K562 (cell line): ENCODE measurements around the gene UTP25.

Source experiments
- BRD4 ChIP-seq: fragments of 200-600 bp; sonication (generic); IDR thresholded peaks from 2 replicates; pipeline ENCODE4 v1.6.1; 2017; ENCODE audit warnings: inconsistent platforms
- CBX5 ChIP-seq: IDR thresholded peaks from 2 replicates; pipeline ENCODE4 v1.6.1; 2014; ENCODE audit warnings: low read depth, borderline replicate concordance
- COPS2 ChIP-seq: fragments of 450-650 bp; conservative IDR thresholded peaks from 2 replicates; pipeline ENCODE4 v1.6.1; 2016; ENCODE audit warnings: mild to moderate bottlenecking, moderate library complexity
- FOXP1 ChIP-seq: sonication (generic); formaldehyde crosslinking; IDR thresholded peaks from 2 replicates; pipeline ENCODE4 v1.8.0; 2022; ENCODE audit warnings: mild to moderate bottlenecking, missing genetic modification reagents
- GABPB1 ChIP-seq: sonication (generic); formaldehyde crosslinking; IDR thresholded peaks from 2 replicates; pipeline ENCODE4 v1.8.0; 2022; ENCODE audit warnings: mild to moderate bottlenecking, missing genetic modification reagents
- HMGXB4 ChIP-seq: sonication (generic); formaldehyde crosslinking; IDR thresholded peaks from 2 replicates; pipeline ENCODE4 v1.8.1; 2023; ENCODE audit warnings: mild to moderate bottlenecking, missing genetic modification reagents
- KDM5B ChIP-seq: fragments of 200-600 bp; sonication (generic); IDR thresholded peaks from 2 replicates; pipeline ENCODE4 v1.6.1; 2012; ENCODE audit warnings: low read depth, mild to moderate bottlenecking, moderate library complexity, low read length, control low read depth, inconsistent platforms; ENCODE audit not compliant: insufficient replicate concordance
- L3MBTL2 ChIP-seq: fragments of 450-650 bp; IDR thresholded peaks from 2 replicates; pipeline ENCODE4 v1.6.1; 2016; ENCODE audit warnings: mild to moderate bottlenecking, moderate library complexity
- MAZ ChIP-seq, 2 experiments: fragments of 450-650 bp in 1 of 2; sonication (generic) in 1 of 2; formaldehyde crosslinking; IDR thresholded peaks in 1 of 2; conservative IDR thresholded peaks in 1 of 2; 2 replicates each; pipeline versions ENCODE4 v1.4.0 to v1.5.0; 2020; ENCODE audit warnings: mild to moderate bottlenecking in 1 of 2, missing genetic modification reagents in 1 of 2
- MTA2 ChIP-seq: fragments of 450-650 bp; IDR thresholded peaks from 2 replicates; pipeline ENCODE4 v1.6.1; 2016; ENCODE audit warnings: low read depth
- NUFIP1 ChIP-seq: fragments of 450-650 bp; IDR thresholded peaks from 2 replicates; pipeline ENCODE4 v1.6.1; 2018; ENCODE audit not compliant: partially characterized antibody
- PHF8 ChIP-seq: fragments of 200-600 bp; sonication (generic); IDR thresholded peaks from 2 replicates; pipeline ENCODE4 v1.6.1; 2012; ENCODE audit warnings: mixed run types, mild to moderate bottlenecking, inconsistent platforms, low read length, moderate library complexity, borderline replicate concordance
- TF ChIP-seq, protein P1 (sequence below): sonication (generic); formaldehyde crosslinking; IDR thresholded peaks from 2 replicates; pipeline ENCODE4 v1.4.0; 2020; ENCODE audit warnings: mild to moderate bottlenecking, missing genetic modification reagents
- TF ChIP-seq, protein P2 (sequence below), 3 experiments: IDR thresholded peaks in 2 of 3; conservative IDR thresholded peaks in 1 of 3; 2 replicates each; pipeline ENCODE4 v1.5.1; 2011 to 2012; ENCODE audit warnings: low read length in 3 of 3, mild to moderate bottlenecking in 3 of 3, control low read depth in 2 of 3, improper control_type of control experiment in 1 of 3, inconsistent platforms in 1 of 3, low read depth in 1 of 3, mixed read lengths in 1 of 3, moderate library complexity in 1 of 3; ENCODE audit not compliant: insufficient read depth in 2 of 3

GRCh38 chr1:209845408-209845725, 17.6 kb downstream of the UTP25 start:
- TF ChIP-seq FOXP1 (no peak), HMGXB4 (no peak), L3MBTL2 (no peak), CBX5 (no peak), KDM5B (no peak), GABPB1 (CRISPR knock-in tag) (no peak), NUFIP1 (no peak), COPS2 (no peak), PHF8 (no peak), MAZ (CRISPR knock-in tag; conservative IDR thresholded peaks at IDR 0.05 in 1 of 2, IDR thresholded peaks at IDR 0.05 in 1 of 2) (no peak), MTA2 (no peak), BRD4 (no peak)
- TF ChIP-seq, protein P1, sequence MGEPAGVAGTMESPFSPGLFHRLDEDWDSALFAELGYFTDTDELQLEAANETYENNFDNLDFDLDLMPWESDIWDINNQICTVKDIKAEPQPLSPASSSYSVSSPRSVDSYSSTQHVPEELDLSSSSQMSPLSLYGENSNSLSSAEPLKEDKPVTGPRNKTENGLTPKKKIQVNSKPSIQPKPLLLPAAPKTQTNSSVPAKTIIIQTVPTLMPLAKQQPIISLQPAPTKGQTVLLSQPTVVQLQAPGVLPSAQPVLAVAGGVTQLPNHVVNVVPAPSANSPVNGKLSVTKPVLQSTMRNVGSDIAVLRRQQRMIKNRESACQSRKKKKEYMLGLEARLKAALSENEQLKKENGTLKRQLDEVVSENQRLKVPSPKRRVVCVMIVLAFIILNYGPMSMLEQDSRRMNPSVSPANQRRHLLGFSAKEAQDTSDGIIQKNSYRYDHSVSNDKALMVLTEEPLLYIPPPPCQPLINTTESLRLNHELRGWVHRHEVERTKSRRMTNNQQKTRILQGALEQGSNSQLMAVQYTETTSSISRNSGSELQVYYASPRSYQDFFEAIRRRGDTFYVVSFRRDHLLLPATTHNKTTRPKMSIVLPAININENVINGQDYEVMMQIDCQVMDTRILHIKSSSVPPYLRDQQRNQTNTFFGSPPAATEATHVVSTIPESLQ (CRISPR knock-in tag), result no peak
- TF ChIP-seq, protein P2, sequence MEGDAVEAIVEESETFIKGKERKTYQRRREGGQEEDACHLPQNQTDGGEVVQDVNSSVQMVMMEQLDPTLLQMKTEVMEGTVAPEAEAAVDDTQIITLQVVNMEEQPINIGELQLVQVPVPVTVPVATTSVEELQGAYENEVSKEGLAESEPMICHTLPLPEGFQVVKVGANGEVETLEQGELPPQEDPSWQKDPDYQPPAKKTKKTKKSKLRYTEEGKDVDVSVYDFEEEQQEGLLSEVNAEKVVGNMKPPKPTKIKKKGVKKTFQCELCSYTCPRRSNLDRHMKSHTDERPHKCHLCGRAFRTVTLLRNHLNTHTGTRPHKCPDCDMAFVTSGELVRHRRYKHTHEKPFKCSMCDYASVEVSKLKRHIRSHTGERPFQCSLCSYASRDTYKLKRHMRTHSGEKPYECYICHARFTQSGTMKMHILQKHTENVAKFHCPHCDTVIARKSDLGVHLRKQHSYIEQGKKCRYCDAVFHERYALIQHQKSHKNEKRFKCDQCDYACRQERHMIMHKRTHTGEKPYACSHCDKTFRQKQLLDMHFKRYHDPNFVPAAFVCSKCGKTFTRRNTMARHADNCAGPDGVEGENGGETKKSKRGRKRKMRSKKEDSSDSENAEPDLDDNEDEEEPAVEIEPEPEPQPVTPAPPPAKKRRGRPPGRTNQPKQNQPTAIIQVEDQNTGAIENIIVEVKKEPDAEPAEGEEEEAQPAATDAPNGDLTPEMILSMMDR (IDR thresholded peaks at IDR 0.05 in 2 of 3, conservative IDR thresholded peaks at IDR 0.05 in 1 of 3; ENCODE audit: insufficient read depth in 2 of 3, low read depth in 1 of 3, low read length in 3 of 3), result no peak
